IMR-90 (cell line): ENCODE measurements around the gene PPP6R3. TPM values are rescaled to one million over a fixed set of nuclear protein-coding genes. Genes with fewer than 3 reads are reported as not detected.

Experiments used
- ATAC-seq: fragments of 200-7000 bp; cut with Tn5 transposase; 2 replicates; pipeline ENCODE4 v1.9.1; 2020; ENCODE audit warnings: low read depth, mild to moderate bottlenecking, moderate library complexity
- BruUV-seq: library from RNA; stranded (reverse); fragments of 400-500 nt; replicated peaks from 2 replicates; lab custom pipeline; 2021; lab: Mats Ljungman, UMichigan
- CTCF ChIA-PET: fragments of 300-600 bp; formaldehyde crosslinking; extraction: SDS; loops from one replicate; lab custom pipeline; 2021; ENCODE audit warnings: antibody characterized with exemption; lab: Yijun Ruan, JAX
- POLR2A ChIA-PET: fragments of 300-600 bp; sonication (Branson Sonifier 250); formaldehyde crosslinking; loops from one replicate; lab custom pipeline; 2022; ENCODE audit warnings: antibody characterized with exemption; ENCODE audit not compliant: unreplicated experiment; lab: Charles Lee
- DNase-seq: peaks from one replicate; pipeline ENCODE4 v3.0.0; 2013
- H2AFZ ChIP-seq: replicated peaks from 2 replicates; pipeline ENCODE3; 2013; ENCODE audit warnings: low read length, mild to moderate bottlenecking; ENCODE audit not compliant: poor library complexity
- H2AK5ac ChIP-seq: 2 replicates; pipeline ENCODE4 v1.6.1; 2013; ENCODE audit warnings: low read depth, low read length, inconsistent platforms
- H2AK9ac ChIP-seq: replicated peaks from 2 replicates; pipeline ENCODE3; 2013; ENCODE audit warnings: mild to moderate bottlenecking, low read depth, low read length, moderate library complexity; ENCODE audit not compliant: poor library complexity
- H2BK120ac ChIP-seq: 2 replicates; pipeline ENCODE4 v1.6.1; 2013; ENCODE audit warnings: low read depth, low read length, inconsistent platforms
- H2BK15ac ChIP-seq: 3 replicates; pipeline ENCODE4 v1.6.1; 2013; ENCODE audit warnings: low read depth, low read length, inconsistent platforms
- H2BK20ac ChIP-seq: 2 replicates; pipeline ENCODE4 v1.6.1; 2013; ENCODE audit warnings: low read depth, mild to moderate bottlenecking, inconsistent platforms, low read length, moderate library complexity
- H2BK5ac ChIP-seq: 2 replicates; pipeline ENCODE4 v1.6.1; 2013; ENCODE audit warnings: mild to moderate bottlenecking, low read depth, low read length, inconsistent platforms; ENCODE audit not compliant: poor library complexity, severe bottlenecking
- H3K14ac ChIP-seq: replicated peaks from 2 replicates; pipeline ENCODE4 v1.6.1; 2013; ENCODE audit warnings: low read depth, low read length, inconsistent platforms
- H3K18ac ChIP-seq: 2 replicates; pipeline ENCODE4 v1.6.1; 2013; ENCODE audit warnings: low read depth, low read length, control low read depth
- H3K23ac ChIP-seq: 2 replicates; pipeline ENCODE4 v1.6.1; 2013; ENCODE audit warnings: low read depth, low read length, inconsistent platforms
- H3K27ac ChIP-seq: 2 replicates; pipeline ENCODE4 v1.5.1; 2013; ENCODE audit warnings: mild to moderate bottlenecking, control low read depth, low read length; ENCODE audit not compliant: insufficient read depth
- H3K27me3 ChIP-seq: 2 replicates; pipeline ENCODE4 v1.6.1; 2013; ENCODE audit warnings: low read length; ENCODE audit not compliant: control insufficient read depth, insufficient read depth
- H3K36me3 ChIP-seq: 2 replicates; pipeline ENCODE4 v1.6.1; 2013; ENCODE audit warnings: low read length, mixed read lengths; ENCODE audit not compliant: control insufficient read depth, insufficient read depth
- H3K4ac ChIP-seq: 2 replicates; pipeline ENCODE4 v1.6.1; 2013; ENCODE audit warnings: low read depth, low read length, inconsistent platforms
- H3K4me1 ChIP-seq: 2 replicates; pipeline ENCODE4 v1.6.1; 2013; ENCODE audit warnings: low read length, mixed read lengths; ENCODE audit not compliant: control insufficient read depth, insufficient read depth
- H3K4me2 ChIP-seq: 2 replicates; pipeline ENCODE4 v1.6.1; 2013; ENCODE audit warnings: low read depth, mild to moderate bottlenecking, control low read depth, low read length, moderate library complexity
- H3K4me3 ChIP-seq: 2 replicates; pipeline ENCODE4 v1.5.1; 2013; ENCODE audit warnings: low read depth, mild to moderate bottlenecking, control low read depth, low read length, moderate library complexity; ENCODE audit not compliant: insufficient read depth
- H3K56ac ChIP-seq: 2 replicates; pipeline ENCODE4 v1.6.1; 2013; ENCODE audit warnings: low read length, inconsistent platforms; ENCODE audit not compliant: insufficient read depth; ENCODE audit errors: extremely low read depth
- H3K79me1 ChIP-seq, 2 experiments: 2 replicates each; pipeline ENCODE4 v1.6.1; 2013; ENCODE audit warnings: low read length in 2 of 2, inconsistent platforms in 1 of 2, low read depth in 1 of 2
- H3K9ac ChIP-seq: 2 replicates; pipeline ENCODE4 v1.6.1; 2013; ENCODE audit warnings: low read depth, low read length, control low read depth
- H3K9me1 ChIP-seq: 2 replicates; pipeline ENCODE4 v1.6.1; 2013; ENCODE audit warnings: low read length, inconsistent platforms; ENCODE audit not compliant: insufficient read depth
- H3K9me3 ChIP-seq: 2 replicates; pipeline ENCODE4 v1.6.1; 2013; ENCODE audit warnings: low read length; ENCODE audit not compliant: control insufficient read depth, insufficient read depth
- H4K20me1 ChIP-seq: 2 replicates; pipeline ENCODE4 v1.6.1; 2013; ENCODE audit warnings: low read length, inconsistent platforms; ENCODE audit not compliant: insufficient read depth
- H4K5ac ChIP-seq: 2 replicates; pipeline ENCODE4 v1.6.1; 2013; ENCODE audit warnings: mild to moderate bottlenecking, low read depth, low read length, control low read depth
- H4K8ac ChIP-seq, 2 experiments: 2 replicates each; pipeline ENCODE4 v1.6.1; 2013; ENCODE audit warnings: low read depth in 2 of 2, low read length in 2 of 2, control low read depth in 1 of 2, inconsistent platforms in 1 of 2
- H4K91ac ChIP-seq: 2 replicates; pipeline ENCODE4 v1.6.1; 2013; ENCODE audit warnings: low read depth, low read length, inconsistent platforms; ENCODE audit not compliant: insufficient read depth
- BHLHE40 ChIP-seq: fragments of 150-350 bp; IDR thresholded peaks from 2 replicates; pipeline ENCODE4 v1.6.1; 2016; ENCODE audit warnings: mild to moderate bottlenecking, low read depth, low read length
- CEBPB ChIP-seq: IDR thresholded peaks from 2 replicates; pipeline ENCODE4 v1.6.1; 2012; ENCODE audit warnings: low read depth, low read length, improper control_type of control experiment
- CHD1 ChIP-seq: IDR thresholded peaks from 2 replicates; pipeline ENCODE4 v1.6.1; 2012; ENCODE audit warnings: low read depth, low read length, improper control_type of control experiment
- FOS ChIP-seq: fragments of 150-350 bp; IDR thresholded peaks from 2 replicates; pipeline ENCODE4 v1.6.1; 2016; ENCODE audit warnings: low read depth, low read length
- MAFK ChIP-seq: IDR thresholded peaks from 2 replicates; pipeline ENCODE4 v1.6.1; 2012; ENCODE audit warnings: low read depth, low read length, improper control_type of control experiment
- MAZ ChIP-seq: IDR thresholded peaks from 2 replicates; pipeline ENCODE4 v1.6.1; 2012; ENCODE audit warnings: low read depth, mild to moderate bottlenecking, low read length, improper control_type of control experiment, moderate library complexity, borderline replicate concordance
- MXI1 ChIP-seq: IDR thresholded peaks from 2 replicates; pipeline ENCODE4 v1.6.1; 2012; ENCODE audit warnings: low read depth, mild to moderate bottlenecking, low read length, moderate library complexity, borderline replicate concordance
- NFE2L2 ChIP-seq: fragments of 150-350 bp; IDR thresholded peaks from 2 replicates; pipeline ENCODE4 v1.6.1; 2016; ENCODE audit warnings: low read depth, mild to moderate bottlenecking, low read length
- POLR2A ChIP-seq: IDR thresholded peaks from 2 replicates; pipeline ENCODE4 v1.6.1; 2012; ENCODE audit warnings: mild to moderate bottlenecking, low read depth, low read length
- RAD21 ChIP-seq: IDR thresholded peaks from 2 replicates; pipeline ENCODE4 v1.6.1; 2012; ENCODE audit warnings: low read length, improper control_type of control experiment
- RCOR1 ChIP-seq: IDR thresholded peaks from 2 replicates; pipeline ENCODE4 v1.6.1; 2012; ENCODE audit warnings: mild to moderate bottlenecking, low read length, improper control_type of control experiment; ENCODE audit not compliant: insufficient replicate concordance
- RFX5 ChIP-seq: IDR thresholded peaks from 2 replicates; pipeline ENCODE4 v1.8.0; 2012; ENCODE audit warnings: low read depth, mild to moderate bottlenecking, low read length, moderate library complexity
- SMC3 ChIP-seq: fragments of 150-350 bp; IDR thresholded peaks from 2 replicates; pipeline ENCODE4 v1.6.1; 2016; ENCODE audit warnings: low read depth, mild to moderate bottlenecking, antibody characterized with exemption, low read length, moderate library complexity
- WGBS, 2 experiments: methylation state at CpG; one replicate each; pipeline versions ENCODE4 v1.1.5 to v1.1.7; 2013; ENCODE audit warnings: missing lambda C conversion rate in 2 of 2; ENCODE audit not compliant: insufficient read length in 1 of 2; ENCODE audit errors: extremely low coverage in 2 of 2; 5-methylcytosine and 5-hydroxymethylcytosine counted together
- dilution Hi-C: fragments of 300-500 bp; cut with HindIII; formaldehyde crosslinking; loops from one replicate; pipeline ENCODE4 v1.14.3; 2018; ENCODE audit warnings: low sequenced_read_pairs; ENCODE audit not compliant: unreplicated experiment
- in situ Hi-C: fragments of 300-500 bp; cut with MboI; formaldehyde crosslinking; loops from 3 replicates; pipeline ENCODE4 v1.14.3; 2019; ENCODE audit warnings: low sequenced_read_pairs, inconsistent platforms, mixed read lengths
- intact Hi-C: fragments of 100-400 bp; cut with micrococcal nuclease; formaldehyde crosslinking; loops from 2 replicates; pipeline ENCODE4 v1.10.0; 2022
- polyA plus RNA-seq, 3 experiments: library from polyadenylated mRNA; depleted of rRNA; stranded (reverse); fragments of >200 nt; gene quantifications; 2 replicates each; pipeline ENCODE4 v1.2.3, GENCODE V29; 2012; ENCODE audit warnings: low replicate concordance in 1 of 3
- total RNA-seq: library from RNA; depleted of rRNA; stranded (reverse); fragments of >200 nt; gene quantifications from 2 replicates; pipeline ENCODE4 v1.2.3, GENCODE V29; 2012
- TF ChIP-seq, protein P1 (sequence below): fragments of 150-350 bp; IDR thresholded peaks from 2 replicates; pipeline ENCODE4 v1.6.1; 2016; ENCODE audit warnings: low read depth, mild to moderate bottlenecking, low read length, moderate library complexity, borderline replicate concordance
- TF ChIP-seq, protein P2 (sequence below): conservative IDR thresholded peaks from 2 replicates; pipeline ENCODE4 v1.5.1; 2012; ENCODE audit warnings: mild to moderate bottlenecking, low read depth, low read length, improper control_type of control experiment
- TF ChIP-seq, protein P3 (sequence below): fragments of 150-350 bp; IDR thresholded peaks from 2 replicates; pipeline ENCODE4 v1.6.1; 2017; ENCODE audit warnings: mild to moderate bottlenecking, antibody characterized with exemption, low read length, low read depth

PPP6R3 gene
- total and polyA plus RNA-seq, 2 of the 4 experiments (the other 2 are of a cell fraction): 29.0 to 123 TPM

DNA sequence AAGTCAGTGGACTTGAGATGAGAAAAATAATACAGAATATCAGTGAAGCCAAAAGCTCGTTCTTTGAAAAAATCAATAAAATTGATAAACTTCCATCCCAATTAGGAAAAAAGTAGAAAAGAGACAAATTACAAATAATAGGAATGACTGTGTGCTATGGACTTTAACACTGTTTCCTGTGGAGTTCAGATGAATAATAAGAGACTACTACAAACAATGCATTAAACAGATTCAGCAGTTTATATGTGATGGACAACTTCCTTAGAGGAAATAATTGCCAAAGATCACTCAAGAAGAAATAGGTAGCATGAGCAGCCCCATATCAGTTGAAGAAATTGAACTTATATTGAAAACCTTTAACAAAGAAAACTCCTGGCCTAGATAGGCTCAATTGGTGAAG lies 99.7 kb downstream of the PPP6R3 start:
- Histone ChIP-seq H2BK15ac (no peak overlapping the region), H4K5ac (no peak overlapping the region), H2BK120ac (no peak overlapping the region), H3K9ac (no peak overlapping the region), H3K79me1 (peaks cover 27 to 54% of the 10 kb centered on the region in 2 experiments; a peak in 3 of 4 replicates), H2BK5ac (no peak overlapping the region), H2AK5ac (no peak overlapping the region), H3K4me1 (no peaks in the 10 kb centered on the region), H3K4me2 (no peak overlapping the region), H4K20me1 (peaks cover 2% of the 10 kb centered on the region; the same call in 1 of the 2 replicates), H4K91ac (no peak overlapping the region), H3K4me3 (no peak overlapping the region), H3K18ac (no peak overlapping the region), H3K36me3 (peaks cover 23% of the 10 kb centered on the region), H2AK9ac (no peak overlapping the region), H3K4ac (no peak overlapping the region), H3K14ac (no peak overlapping the region), H3K9me1 (peaks cover 7% of the 10 kb centered on the region; the same call in 1 of the 2 replicates), H2BK20ac (no peak overlapping the region), H3K23ac (no peak overlapping the region), H2AFZ (no peak overlapping the region), H3K27ac (no peak overlapping the region), H3K9me3 (no peaks in the 10 kb centered on the region), H3K56ac (no peak overlapping the region), H3K27me3 (no peaks in the 10 kb centered on the region), H4K8ac (no peak overlapping the region)
- no TSS peak for BruUV-seq
- TF ChIP-seq MAFK (no peak), MAZ (no peak), SMC3 (no peak), NFE2L2 (no peak), RAD21 (no peak), FOS (no peak), MXI1 (no peak), RCOR1 (no peak), POLR2A (no peak), CEBPB (no peak), CHD1 (no peak), BHLHE40 (no peak), RFX5 (no peak)
- TF ChIP-seq, protein P1, sequence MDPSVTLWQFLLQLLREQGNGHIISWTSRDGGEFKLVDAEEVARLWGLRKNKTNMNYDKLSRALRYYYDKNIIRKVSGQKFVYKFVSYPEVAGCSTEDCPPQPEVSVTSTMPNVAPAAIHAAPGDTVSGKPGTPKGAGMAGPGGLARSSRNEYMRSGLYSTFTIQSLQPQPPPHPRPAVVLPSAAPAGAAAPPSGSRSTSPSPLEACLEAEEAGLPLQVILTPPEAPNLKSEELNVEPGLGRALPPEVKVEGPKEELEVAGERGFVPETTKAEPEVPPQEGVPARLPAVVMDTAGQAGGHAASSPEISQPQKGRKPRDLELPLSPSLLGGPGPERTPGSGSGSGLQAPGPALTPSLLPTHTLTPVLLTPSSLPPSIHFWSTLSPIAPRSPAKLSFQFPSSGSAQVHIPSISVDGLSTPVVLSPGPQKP: no peak
- TF ChIP-seq, protein P2, sequence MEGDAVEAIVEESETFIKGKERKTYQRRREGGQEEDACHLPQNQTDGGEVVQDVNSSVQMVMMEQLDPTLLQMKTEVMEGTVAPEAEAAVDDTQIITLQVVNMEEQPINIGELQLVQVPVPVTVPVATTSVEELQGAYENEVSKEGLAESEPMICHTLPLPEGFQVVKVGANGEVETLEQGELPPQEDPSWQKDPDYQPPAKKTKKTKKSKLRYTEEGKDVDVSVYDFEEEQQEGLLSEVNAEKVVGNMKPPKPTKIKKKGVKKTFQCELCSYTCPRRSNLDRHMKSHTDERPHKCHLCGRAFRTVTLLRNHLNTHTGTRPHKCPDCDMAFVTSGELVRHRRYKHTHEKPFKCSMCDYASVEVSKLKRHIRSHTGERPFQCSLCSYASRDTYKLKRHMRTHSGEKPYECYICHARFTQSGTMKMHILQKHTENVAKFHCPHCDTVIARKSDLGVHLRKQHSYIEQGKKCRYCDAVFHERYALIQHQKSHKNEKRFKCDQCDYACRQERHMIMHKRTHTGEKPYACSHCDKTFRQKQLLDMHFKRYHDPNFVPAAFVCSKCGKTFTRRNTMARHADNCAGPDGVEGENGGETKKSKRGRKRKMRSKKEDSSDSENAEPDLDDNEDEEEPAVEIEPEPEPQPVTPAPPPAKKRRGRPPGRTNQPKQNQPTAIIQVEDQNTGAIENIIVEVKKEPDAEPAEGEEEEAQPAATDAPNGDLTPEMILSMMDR: no peak
- TF ChIP-seq, protein P3, sequence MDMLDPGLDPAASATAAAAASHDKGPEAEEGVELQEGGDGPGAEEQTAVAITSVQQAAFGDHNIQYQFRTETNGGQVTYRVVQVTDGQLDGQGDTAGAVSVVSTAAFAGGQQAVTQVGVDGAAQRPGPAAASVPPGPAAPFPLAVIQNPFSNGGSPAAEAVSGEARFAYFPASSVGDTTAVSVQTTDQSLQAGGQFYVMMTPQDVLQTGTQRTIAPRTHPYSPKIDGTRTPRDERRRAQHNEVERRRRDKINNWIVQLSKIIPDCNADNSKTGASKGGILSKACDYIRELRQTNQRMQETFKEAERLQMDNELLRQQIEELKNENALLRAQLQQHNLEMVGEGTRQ: no peak
- intact Hi-C loops: no loop called here
- in situ Hi-C loops: no loop called here
- WGBS, 2 experiments: no CpG with 5 or more reads among the region's 1 CpG
- DNase-seq: no peak
- CTCF ChIA-PET: no interaction called here
- dilution Hi-C loops: no loop called here
- POLR2A ChIA-PET: no interaction called here
- no peak for ATAC-seq
